SH-SY5Y (cell line): ENCODE results near the gene UTY.

Experiments used
- GATA2 ChIP-seq: IDR thresholded peaks from 2 replicates; pipeline ENCODE4 v1.6.1; 2011; ENCODE audit warnings: mild to moderate bottlenecking, low read depth, low read length
- GATA3 ChIP-seq: IDR thresholded peaks from 2 replicates; pipeline ENCODE4 v1.6.1; 2011; ENCODE audit warnings: low read depth, mild to moderate bottlenecking, low read length, moderate library complexity

- TF ChIP-seq GATA3: no peak
- TF ChIP-seq GATA2: no peak
These were observed 134.3 kb downstream of the UTY start for GRCh38 chrY:13345549-13345948.
